ENCODE measurements around the gene NRCAM.

GRCh38 chr7:108408296-108408991 is 47.8 kb downstream of the NRCAM start:
- no peak for TF ChIP-seq CTCF (IDR thresholded peaks at IDR 0.05)
- TF ChIP-seq POLR2A (IDR thresholded peaks at IDR 0.05) = no peak

Measured in adrenal gland (tissue), 5 donors.